HG03039 (cell line): ENCODE data around the gene KBTBD4.
"Not testable (repeated sequence)": the region's sequence is repeated elsewhere in the genome, so short reads cannot be mapped to it uniquely, and the experiment has no call there.

Experiments used
- ATAC-seq: cut with Tn5 transposase; IDR thresholded peaks from one replicate; pipeline ENCODE4 v1.9.1; 2021; ENCODE audit warnings: mild to moderate bottlenecking, moderate library complexity; ENCODE audit not compliant: unreplicated experiment

KBTBD4 gene

GRCh38 chr11:47562393-47562792, 16.4 kb downstream of the KBTBD4 start:
- ATAC-seq: not testable (repeated sequence)

GRCh38 chr11:47560426-47560825, 18.3 kb downstream of the KBTBD4 start:
- ATAC-seq: no peak

GRCh38 chr11:47558695-47559094, 20.1 kb downstream of the KBTBD4 start:
- ATAC-seq: no peak

GRCh38 chr11:47557004-47557403, 21.8 kb downstream of the KBTBD4 start:
- not testable (repeated sequence) for ATAC-seq

GRCh38 chr11:47553406-47553743, 25.4 kb downstream of the KBTBD4 start:
- peak; percentile 23 for ATAC-seq

GRCh38 chr11:47552566-47553405, 26.0 kb downstream of the KBTBD4 start, which contains the start of gene CELF1:
Gene CELF1 (minus strand): TSS chr11:47553132. CDS start chr11:47499523, 53,609 bp downstream.
- ATAC-seq: peak; percentile 88

GRCh38 chr11:47552056-47552565, 26.7 kb downstream of the KBTBD4 start:
- peak; percentile 7 for ATAC-seq

- no peak for ATAC-seq
Measured at GRCh38 chr11:47551086-47551485, 27.7 kb downstream of the KBTBD4 start.

- ATAC-seq: no peak
Measured at GRCh38 chr11:47550288-47551047, 28.3 kb downstream of the KBTBD4 start.

GRCh38 chr11:47546274-47546673, 32.5 kb downstream of the KBTBD4 start:
- ATAC-seq: not testable (repeated sequence)

GRCh38 chr11:47545298-47545697, 33.5 kb downstream of the KBTBD4 start:
- ATAC-seq: no peak

GRCh38 chr11:47541070-47541469, 37.7 kb downstream of the KBTBD4 start:
- no peak for ATAC-seq

GRCh38 chr11:47539681-47540039, 39.1 kb downstream of the KBTBD4 start:
- no peak for ATAC-seq

- ATAC-seq: no peak
Measured at GRCh38 chr11:47538741-47539565, 39.8 kb downstream of the KBTBD4 start.

- ATAC-seq: no peak
Measured at GRCh38 chr11:47536915-47537314, 41.9 kb downstream of the KBTBD4 start.

GRCh38 chr11:47534704-47535251, 44.0 kb downstream of the KBTBD4 start:
- no peak for ATAC-seq

GRCh38 chr11:47533690-47534151, 45.0 kb downstream of the KBTBD4 start:
- no peak for ATAC-seq

- no peak for ATAC-seq
Measured at GRCh38 chr11:47532597-47533213, 46.1 kb downstream of the KBTBD4 start.

- no peak for ATAC-seq
Measured at GRCh38 chr11:47531666-47532065, 47.1 kb downstream of the KBTBD4 start.

- not testable (repeated sequence) for ATAC-seq
Measured at GRCh38 chr11:47530721-47531120, 48.0 kb downstream of the KBTBD4 start.
